Stimulated activated CD8-positive, alpha-beta memory T cell treated with anti-CD3 and anti-CD28 coated beads, Interleukin-7, amount 100 ng/mL, for 24 hours (primary cell): Measurements from ENCODE around the gene TANGO6.

Experiments
- DNase-seq: peaks from one replicate; pipeline ENCODE4 v3.0.0-alpha.2; 2020; ENCODE audit warnings: low read depth

The TANGO6 gene

DNA sequence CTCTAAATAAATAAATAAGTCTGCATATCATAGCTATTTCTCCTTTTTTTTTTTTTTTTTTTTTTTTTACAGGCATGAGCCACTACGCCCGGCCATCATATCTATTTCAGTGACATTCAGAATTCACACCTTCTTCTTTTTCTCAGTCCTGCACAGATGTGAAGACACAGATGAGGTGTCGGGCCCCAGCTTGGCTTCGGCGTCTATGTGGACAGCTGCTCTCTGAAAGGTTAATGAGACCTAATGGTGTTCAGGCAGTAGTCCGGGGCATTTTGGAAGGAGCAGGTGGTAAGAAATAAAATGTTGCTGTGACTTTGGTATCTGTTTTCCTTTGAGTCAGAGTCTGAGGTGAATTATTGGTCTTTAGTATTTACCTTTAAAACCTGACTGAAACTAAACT lies 23.6 kb downstream of the TANGO6 start:
- no peak for DNase-seq

DNA sequence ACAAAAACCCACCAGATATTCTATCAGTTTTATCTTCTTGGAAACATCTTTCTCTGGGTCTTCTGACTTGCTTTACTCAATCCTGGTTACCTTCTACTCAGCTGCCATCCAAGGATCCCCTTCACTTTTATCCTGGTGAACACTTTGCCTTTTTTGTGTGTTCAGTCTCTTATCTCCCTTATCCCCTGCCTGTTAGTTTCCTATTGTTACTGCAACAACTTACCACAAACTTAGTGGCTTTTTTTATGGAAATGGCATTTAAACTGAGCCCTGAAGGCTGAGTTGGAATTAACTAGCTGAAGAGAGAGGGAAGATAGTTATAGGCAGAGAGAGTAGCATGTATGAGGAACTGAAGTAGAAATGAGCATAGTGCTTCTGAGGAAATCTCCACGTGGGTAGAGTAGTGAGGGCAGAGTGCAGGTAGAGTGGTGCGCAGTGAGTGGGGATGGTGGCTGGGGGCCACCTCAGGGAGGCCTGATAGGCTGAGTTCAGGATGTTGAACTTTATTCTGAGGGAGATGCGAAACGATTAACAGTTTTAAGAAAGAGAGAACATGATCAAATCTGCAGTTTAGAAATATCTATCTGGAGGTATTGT lies 26.3 kb downstream of the TANGO6 start:
- no peak for DNase-seq

DNA sequence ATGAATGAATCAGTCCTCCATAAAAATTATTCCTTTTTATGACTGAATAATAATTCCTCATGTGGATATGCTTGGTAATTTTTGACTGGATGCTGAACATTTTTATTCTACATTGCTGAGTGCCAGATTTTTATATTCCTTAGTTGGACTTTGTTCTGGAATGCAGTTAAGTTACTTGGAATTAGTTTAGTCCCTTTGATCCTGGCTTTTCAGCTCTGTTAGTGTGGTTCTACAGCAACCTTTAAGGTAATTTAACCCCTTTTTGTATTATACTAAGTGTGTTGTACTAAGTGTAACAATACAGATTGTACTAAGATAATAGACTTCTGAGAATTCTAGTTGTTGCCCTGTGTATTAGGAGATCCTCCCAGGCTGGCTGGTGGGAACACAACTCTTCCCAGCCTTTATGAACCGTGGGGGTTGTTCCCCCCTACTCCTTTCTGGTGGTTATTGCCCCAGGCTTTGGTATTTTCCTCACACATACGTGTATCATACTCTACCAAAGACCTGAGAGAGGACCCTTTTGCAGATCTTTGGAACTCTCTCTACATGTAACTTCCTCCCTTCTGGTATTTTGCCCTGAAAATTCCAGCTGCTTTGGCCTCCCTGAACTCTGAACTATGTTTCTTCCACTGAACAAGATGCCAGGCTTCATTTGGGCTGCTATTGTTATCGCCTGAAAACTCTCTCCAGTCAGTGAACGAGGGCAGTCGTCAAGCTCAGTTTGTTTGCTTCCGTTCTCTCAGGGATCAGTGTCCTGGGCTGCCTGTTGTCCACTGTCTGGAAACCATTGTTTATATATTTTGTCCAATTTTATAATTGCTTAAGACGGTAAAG lies 30.5 kb downstream of the TANGO6 start:
- no peak for DNase-seq

DNA sequence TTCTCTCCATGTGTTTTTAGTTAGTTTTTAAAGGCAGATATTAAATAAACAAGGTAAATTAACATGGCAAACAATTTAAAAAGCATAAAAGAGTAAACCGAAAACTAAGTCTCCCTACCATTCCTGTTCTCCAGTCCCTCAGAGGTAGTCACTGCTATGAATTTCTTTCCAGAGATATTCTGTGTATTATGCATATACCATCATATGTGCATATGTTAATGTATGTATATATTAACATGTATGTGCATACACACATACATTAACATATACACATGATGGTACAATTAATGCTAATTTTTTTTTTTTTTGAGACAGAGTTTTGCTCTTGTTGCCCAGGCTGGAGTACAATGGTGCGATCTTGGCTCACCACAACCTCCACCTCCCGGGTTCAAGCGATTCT lies 32.5 kb downstream of the TANGO6 start:
- DNase-seq: no peak

DNA sequence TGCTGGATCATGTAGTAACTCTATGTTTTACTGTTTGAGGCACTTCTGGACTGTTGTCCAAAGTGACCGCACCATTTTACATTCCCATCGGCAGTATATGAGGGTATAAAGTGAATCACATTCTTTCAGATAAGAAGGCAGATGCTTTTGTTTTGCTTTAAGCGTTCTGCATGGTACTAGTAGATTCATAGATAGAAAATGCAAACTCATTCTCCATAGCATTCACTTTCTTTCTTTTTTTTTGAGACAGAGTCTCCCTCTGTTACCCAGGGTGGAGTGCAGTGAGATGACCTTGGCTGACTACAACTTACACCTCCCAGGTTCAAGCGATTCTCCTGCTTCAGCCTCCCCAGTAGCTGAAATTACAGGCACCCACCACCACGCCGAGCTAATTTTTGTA lies 40.4 kb downstream of the TANGO6 start:
- no peak for DNase-seq

DNA sequence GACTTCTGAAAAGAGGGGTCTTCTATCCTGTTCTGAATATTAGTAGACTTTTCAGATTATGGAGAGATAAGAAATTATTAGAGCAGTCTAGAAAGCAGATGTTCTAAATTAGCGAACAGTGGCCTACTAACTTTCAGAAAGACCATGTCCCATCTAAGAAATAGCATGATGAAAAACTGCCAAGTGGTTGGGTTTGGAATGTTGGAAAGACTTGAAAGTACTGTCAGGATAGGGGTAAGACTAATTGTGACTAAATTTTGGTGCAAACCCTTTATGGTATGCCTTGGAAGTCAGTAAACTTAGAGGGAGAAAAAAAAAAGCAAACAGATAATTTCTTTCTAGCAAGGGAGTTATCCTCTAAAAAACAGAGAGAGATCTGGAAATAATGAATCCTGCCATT lies 41.1 kb downstream of the TANGO6 start:
- no peak for DNase-seq

DNA sequence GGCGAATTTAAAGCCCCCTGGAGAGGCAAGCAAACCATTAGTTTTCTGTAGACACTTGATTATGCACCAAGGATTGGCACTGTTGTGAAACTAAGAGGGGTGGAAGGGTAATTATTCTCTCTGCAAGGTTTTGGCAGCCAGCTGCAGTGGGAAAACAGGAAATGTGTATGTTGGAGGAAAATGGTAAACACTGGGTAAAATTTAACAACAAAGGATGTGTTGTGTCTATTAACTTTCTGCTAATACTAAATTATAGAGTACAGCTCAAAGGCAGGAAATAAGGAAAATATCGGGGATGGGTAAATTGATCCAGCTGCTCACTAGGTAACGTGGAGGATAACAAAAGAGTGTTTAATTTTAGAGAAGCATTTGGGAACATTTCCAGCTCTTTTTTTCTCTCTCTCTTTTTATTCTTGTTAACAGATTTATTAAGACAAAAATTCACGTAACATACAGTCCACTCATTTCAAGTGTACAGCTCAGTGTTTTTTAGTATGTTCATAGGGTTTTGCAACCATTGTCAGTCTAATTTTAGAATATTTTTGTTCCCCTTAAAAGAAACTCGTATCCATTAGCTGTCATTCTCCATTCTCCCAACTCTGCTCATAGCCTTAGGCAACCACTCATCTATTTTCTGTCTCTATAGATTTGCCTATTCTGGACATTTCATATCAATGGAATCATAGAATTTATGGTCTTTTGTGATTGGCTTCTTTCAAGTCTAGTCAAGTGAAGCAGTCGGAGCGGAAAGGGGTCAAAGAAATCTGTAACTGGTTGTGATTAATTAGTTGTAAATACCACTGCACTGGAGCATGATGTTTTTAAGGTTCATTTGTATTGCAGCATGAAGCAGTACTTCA lies 41.8 kb downstream of the TANGO6 start:
- no peak for DNase-seq

DNA sequence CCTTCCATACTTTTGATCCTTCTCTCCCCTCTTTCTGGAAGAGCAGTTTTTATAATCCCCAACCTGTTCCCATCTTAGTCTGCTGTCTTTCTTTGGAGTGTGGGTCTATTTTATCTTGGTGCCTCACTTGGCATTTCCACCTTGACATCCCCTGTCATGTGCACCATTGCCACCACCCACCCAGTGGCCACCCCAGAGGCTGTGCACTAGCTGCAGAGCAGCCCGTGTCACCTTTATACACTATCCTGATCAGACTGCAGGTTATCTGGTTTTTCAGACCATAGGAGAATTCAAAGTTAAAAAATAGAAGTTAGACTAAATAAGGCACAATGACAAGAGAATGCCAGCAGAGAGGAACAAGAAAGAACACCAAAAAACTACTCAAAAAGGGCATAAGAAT lies 43.8 kb downstream of the TANGO6 start:
- no peak for DNase-seq

DNA sequence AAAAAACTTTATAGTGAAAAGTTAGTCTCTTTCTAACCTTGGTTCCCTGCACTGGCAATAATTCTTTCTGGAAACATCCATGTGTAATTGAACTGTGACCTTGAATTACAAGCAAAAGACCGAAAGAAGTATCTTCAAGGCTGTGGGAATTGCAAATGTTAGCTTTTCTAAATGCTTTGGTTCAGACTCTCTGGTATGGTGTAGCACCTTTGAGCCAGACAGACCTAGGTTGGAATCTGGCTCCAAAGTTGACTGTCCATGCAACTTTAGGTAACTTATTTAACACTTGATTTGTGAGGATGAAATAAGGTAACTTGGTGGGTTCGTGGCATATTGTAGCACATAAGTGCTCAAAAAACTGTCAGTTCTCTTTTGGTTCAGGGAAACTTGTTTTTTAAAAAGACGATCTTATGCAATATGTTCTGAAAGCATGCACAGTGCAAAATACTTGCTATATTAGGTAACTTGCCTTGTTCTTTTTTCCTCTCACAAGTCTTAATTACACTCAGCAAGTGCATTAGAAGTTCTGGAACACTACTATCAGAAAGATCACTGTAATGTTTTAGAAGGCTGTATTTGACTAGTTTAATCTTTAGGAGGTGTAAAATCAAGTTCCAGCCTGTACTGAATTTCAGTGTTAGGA lies 46.3 kb downstream of the TANGO6 start:
- DNase-seq: no peak

DNA sequence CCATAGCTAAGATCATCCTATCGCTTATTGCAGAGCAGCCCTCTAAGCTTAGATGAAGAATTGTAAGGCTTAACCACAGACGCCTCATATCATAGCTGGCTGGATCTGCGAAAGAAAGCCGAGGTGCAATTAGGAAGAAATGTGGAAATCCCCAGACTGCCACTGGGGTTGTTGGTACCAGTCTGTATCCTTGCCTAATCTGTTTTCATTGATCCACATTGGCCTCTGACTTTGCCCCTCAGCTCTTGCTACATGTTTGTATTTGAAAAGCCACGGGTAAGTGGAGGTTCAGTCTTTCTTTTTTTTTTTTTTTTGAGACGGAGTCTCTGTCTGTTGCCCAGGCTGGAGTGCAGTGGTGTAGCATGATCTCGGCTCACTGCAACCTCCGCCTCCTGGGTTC lies 48.9 kb downstream of the TANGO6 start:
- DNase-seq: no peak

DNA sequence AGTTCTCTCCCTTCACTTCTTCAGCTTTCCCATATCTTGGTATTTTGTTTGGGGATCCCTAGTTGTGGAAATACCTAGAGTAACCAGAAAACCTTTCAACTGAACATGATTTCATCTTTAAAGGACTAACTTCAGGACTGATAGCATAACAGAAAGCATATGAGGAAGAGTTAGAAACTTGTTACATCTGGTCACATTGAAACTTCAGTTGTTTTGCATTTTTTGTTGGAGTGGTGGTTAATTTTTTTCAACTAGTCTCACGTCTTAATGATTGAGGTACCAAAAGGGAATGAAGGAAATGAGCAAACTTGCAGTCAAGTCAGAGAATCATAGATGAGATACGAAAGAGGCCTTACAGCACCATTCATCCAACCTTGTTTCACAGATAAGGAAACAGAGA lies 49.6 kb downstream of the TANGO6 start:
- no peak for DNase-seq

DNA sequence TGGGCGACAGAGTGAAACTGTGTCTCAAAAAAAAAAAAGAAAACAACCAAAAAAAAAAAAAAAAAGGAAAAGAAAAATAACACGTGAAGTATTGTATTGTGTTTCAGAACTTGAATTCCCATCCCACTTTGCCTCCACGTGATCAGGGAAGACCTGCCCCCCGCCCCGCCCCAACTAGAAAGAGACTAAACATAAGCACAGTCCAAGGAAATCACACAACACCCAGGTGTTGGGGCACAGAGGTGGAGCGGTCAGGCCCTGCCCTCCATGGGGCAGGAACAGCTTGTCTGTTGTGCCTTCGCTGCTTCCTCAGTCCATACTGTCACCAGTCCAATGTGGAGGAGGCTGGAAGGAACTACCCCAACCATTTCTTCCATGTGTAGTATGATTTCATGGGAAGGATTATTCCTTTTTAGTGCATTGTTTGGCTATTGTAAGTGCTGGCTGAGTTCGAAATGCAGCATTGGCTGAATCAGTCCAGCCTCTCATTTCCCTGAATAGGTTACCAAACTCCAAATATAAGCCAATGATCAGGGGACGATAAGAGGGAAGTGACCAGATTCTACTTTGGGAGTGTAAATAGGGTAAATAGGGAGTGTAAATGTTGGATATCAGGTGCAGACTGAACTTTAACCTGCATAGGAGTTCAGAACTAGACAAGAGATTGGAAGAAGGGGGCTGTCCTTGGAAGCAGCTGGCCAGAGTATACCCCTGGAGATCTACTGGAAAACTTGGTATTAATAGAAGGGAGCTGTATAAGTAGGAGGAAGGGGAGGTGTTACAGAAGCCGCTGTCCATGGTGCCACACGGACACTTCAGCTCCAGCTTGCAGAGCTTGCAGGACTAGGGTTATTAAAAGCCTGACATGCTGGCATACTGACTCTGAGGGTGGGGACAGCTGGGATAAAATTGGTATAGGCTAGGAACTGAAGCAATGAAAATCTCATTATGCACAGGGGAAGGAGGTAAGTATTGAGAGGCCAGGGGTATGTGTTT lies 50.7 kb downstream of the TANGO6 start:
- DNase-seq: no peak

DNA sequence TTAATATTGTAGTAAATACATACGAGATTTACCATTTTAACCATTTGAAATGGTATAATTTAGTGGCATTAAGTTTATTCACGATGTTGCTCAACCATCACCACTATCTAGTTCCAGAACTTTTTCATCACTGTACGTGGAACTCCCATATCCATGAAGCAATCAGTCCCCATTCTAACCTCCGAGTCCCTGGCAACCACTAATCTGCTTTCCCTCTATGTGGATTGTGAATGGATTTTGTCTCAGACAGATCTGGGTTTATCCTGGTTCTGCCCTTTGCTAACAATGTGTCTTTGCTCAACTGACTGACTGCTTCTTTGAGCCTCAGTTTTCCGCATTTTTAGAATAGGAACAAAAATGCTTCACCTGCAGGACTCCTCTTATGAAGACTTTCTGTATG lies 51.4 kb downstream of the TANGO6 start:
- no peak for DNase-seq

DNA sequence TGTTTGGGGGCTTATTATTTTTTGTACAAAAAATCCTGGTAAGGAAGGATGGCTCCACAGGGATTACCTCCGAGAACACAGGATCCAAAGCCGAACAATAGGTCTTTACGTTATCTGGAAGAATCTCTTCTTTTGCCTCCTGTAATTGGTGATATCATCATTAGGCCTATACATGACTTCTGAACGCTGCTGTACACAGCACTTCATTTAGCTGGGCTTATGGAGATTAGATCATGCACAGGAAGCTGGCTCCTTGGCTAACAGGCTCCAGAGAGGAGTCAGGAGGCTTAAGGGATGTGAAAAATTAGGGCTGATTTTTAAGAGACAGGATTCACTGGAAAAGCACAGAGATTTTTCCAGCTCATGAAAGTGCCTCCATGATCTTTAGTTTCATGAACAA lies 54.7 kb downstream of the TANGO6 start:
- no peak for DNase-seq

DNA sequence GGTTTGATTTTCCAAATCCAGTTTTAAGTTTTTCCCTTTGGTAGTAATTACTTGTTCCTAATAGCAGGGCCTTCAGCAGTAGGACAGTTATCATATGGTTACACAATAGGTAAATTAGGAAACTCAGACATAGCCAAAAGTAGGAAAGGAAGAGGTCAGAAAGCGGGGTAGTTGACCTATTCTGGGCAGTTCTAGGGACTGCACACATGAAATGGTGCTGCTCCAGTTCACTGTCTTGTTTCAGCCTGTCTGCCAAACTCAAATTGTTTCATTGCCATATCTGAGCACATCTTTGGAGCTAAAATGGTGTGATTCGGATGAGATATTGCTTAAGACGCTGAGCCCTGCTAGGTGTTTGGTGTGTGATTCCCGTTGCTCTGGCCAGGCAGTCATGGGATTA lies 56.7 kb downstream of the TANGO6 start:
- DNase-seq: no peak

DNA sequence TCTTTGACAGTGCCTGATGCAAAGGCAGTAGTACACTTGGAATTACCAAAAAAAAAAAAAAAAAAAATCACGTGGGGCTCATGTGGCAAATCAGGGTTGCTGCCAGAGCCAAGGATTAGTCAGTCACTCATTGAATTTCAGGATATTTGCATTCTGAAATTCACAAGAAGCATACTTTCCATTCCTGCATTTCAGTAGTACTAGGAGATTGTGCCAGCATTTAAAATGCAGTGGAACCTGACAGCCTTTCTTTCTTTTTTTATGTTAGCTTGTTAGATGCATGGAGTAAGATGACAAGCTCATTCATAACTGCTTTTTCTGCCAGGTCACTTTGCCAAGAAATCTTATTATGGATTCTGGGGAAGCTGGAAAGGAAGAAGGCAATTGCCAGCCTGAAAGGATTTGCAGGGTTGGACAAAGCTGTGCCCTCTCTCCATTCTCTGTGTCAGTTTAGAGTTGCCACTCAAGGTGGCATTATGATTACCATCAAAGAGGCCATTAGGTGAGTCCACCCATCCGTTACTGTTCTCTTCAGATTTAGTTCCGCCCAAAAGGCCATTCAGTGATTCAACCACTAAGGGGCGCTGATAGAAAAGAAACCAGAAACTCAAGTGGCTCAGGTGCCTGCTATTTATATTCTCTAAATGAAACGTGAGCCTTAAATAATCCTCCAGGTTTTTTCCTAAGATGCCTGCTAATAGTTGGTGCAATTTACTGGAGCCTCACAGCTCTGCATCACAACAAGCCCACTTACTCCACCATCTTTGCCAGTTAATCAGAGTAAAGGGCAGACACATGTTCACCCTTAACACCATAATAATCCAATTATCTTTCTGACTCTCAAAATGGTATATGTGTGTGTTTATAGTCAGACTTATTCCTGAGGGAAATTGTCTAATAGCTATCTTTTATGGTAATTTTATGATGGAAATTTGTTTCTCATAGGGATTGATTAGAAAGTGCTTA lies 59.0 kb downstream of the TANGO6 start:
- DNase-seq: no peak

DNA sequence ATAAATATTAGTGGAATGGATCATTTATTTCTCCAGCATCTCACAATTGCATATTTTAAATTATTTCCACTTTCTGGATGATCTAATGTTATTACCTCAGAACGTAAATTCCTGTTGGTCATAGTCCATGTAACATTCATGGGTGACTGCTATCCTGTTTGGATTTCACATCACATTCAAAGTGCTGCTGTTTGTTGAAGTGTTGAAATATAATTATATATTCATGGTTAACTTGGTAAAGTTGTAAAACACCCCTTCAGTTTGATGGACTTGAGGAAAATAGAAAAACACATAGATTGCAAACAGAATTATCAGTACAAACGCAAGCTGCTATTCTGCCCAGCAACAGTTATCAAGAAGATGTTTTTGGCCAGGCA lies 59.6 kb downstream of the TANGO6 start:
- DNase-seq: no peak

DNA sequence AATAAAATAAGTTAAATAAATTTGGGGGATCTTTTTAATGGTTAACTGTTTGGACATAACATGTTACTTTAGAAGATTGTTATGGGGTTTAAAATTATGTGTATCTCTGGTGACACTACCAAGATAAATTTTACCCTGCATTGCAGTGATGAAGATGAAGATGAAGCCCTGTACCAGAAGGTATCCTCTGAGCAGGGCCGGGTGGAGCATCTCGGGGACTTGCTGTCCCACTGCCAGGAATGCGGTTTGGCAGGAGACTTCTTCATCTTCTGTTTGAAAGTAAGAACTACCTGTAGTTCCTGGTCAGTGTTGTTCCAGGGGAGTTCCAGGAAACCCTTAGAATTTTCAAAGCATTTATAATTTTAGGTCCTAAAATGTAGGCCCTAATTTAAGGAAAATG lies 64.0 kb downstream of the TANGO6 start:
- DNase-seq: no peak

DNA sequence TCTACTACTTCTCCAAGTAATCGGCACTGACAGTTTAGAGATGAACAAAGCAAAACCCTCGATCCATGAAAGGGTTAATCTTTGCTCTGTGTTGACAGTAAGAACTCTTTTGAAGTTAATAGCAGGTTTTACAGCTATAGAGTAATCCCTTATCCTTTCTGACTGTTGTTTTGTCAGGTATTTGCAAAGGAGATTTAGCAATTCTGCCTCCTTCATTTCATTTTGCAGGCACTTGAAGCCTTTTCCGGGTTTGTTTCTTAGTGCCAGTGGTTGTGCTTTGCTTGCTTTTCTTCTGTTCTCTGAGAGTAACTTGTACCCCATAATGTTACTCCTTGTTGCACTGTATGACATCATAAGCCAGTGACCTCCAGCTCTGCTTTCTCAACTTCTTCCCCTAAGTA lies 64.5 kb downstream of the TANGO6 start:
- DNase-seq: no peak

DNA sequence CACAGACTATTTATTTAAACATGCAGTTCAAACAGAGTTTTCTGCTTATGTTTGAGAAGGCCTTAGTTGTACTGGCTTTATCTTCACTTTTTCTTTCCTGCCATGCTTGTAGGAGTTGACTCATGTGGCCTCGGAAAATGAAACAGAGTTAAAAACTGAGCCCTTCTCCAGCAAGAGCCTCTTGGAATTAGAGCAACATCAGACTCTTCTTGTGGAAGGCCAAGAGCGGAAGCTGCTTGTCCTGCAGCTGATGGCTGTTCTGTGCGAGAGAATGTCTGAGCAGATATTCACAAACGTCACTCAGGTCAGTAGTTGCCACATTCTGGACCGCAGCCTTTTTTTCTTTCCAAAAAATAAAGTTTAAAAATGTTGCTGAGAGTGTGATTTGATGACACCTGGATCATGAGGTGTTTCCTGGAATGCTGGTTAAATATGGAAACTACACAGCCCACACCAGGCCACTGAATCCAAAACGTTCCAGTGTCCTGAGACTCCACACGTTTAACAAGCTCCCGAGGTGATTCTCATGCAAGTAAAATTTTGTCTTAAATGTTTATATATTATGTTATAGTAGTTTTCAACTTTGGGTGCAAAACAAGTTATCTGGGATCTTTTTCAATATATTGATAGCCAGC lies 65.9 kb downstream of the TANGO6 start:
- DNase-seq: no peak
